ENCODE results near the gene CEND1.
A peak's percentile ranks its signal among the peaks of the same experiment; 100 is the strongest.

CEND1 gene

DNA sequence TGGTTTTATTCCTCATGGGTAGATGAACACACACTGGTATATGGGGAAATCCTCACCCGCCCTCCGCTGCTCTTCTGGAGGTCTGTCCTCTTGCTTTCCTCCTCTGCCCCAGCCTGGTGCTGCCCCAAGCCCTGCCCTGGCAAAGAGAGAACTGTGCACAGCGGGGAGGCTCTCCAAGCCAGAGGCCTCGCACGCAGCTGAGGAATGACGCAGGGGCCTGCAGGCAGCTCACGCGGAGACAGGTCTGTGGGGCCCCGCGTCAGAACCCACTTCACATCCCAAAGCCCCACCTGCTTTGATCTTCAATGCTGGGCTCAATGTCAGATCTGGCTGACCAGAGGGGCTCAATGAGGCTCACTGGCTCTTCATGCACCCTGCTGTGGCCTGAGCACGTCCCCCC lies 22.7 kb downstream of the CEND1 start:
- Histone ChIP-seq H3K4me3 (ENCODE audit: low read depth in 1 of 2, low read length in 1 of 2) (no peak overlapping the region), H3K27ac (no peak overlapping the region), H3K36me3 (peaks cover 55% of the 10 kb centered on the region), H3K9me3 (peaks cover 12% of the 10 kb centered on the region), H3K4me1 (ENCODE audit: control insufficient read depth in 1 of 2, insufficient read depth in 1 of 2, low read depth in 1 of 2, low read length in 1 of 2) (peaks cover 6 to 9% of the 10 kb centered on the region in 2 experiments), H3K27me3 (no peaks in the 10 kb centered on the region)
- TF ChIP-seq, protein P1, sequence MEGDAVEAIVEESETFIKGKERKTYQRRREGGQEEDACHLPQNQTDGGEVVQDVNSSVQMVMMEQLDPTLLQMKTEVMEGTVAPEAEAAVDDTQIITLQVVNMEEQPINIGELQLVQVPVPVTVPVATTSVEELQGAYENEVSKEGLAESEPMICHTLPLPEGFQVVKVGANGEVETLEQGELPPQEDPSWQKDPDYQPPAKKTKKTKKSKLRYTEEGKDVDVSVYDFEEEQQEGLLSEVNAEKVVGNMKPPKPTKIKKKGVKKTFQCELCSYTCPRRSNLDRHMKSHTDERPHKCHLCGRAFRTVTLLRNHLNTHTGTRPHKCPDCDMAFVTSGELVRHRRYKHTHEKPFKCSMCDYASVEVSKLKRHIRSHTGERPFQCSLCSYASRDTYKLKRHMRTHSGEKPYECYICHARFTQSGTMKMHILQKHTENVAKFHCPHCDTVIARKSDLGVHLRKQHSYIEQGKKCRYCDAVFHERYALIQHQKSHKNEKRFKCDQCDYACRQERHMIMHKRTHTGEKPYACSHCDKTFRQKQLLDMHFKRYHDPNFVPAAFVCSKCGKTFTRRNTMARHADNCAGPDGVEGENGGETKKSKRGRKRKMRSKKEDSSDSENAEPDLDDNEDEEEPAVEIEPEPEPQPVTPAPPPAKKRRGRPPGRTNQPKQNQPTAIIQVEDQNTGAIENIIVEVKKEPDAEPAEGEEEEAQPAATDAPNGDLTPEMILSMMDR (IDR thresholded peaks at IDR 0.05), result no peak

DNA sequence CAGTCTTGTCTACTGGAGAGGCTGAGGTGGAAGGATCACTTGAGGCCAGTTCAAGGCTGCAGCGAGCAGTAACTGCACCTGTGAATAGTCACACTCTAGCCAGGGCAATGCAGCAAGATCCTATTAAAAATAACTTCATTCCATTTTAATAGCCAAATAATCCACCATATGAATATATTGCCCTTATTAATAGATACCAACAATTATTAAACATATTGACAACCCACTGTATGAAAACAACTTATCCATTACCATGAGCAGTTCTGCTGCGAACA lies 23.0 kb downstream of the CEND1 start:
- no peaks in the 10 kb centered on the region for H3K27me3 ChIP-seq
- peaks cover 6 to 9% of the 10 kb centered on the region in 2 experiments for H3K4me1 ChIP-seq (ENCODE audit: control insufficient read depth in 1 of 2, insufficient read depth in 1 of 2, low read depth in 1 of 2, low read length in 1 of 2)
- peaks cover 12% of the 10 kb centered on the region for H3K9me3 ChIP-seq
- peaks cover 59% of the 10 kb centered on the region for H3K36me3 ChIP-seq
- TF ChIP-seq, protein P1 (IDR thresholded peaks at IDR 0.05), result no peak
- H3K4me3 ChIP-seq (ENCODE audit: low read depth in 1 of 2, low read length in 1 of 2), result no peak overlapping the region
- peak overlapping the region; percentile 59 for H3K27ac ChIP-seq

DNA sequence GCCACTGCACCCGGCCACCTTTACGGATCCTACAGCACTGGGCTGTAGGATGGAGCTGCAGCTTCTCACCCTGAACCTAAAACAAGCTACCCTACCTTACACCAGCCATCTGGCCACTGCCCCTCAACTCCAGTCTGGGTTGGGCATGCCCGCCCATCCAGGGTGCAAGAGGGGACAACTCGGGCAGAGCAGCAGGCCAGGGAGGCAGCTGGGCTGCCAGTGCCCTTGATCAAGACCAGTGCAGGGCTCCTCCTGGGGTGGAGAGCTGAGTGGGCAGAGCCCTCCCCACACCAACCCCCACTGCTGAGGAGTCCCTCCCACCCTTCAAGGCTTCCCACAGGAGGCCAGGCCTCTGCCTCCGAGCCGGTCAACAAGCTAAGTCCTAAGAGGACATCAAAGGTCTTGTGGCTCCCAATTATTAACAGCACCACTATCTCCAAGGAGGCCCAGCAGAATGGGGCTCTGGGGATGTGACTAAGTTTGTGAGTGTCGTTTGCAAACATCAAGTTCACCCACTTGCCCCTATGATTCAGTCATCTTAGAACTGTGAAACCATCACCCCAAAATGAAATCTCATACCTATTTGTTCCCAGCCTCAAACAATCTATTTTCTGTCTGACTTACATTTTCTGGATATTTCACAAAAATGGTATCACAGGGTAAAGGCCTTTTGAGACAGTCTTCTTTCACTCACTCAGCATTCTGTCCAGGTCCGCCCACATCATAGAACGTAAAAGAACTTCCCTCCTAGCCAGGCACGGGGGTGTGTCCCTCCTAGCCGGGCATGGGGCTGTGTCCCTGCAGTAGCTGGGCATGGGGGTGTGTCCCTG lies 23.6 kb downstream of the CEND1 start:
- H3K4me1 ChIP-seq (ENCODE audit: control insufficient read depth in 1 of 2, insufficient read depth in 1 of 2, low read depth in 1 of 2, low read length in 1 of 2), result peaks cover 6 to 9% of the 10 kb centered on the region in 2 experiments
- TF ChIP-seq, protein P1 (IDR thresholded peaks at IDR 0.05), result no peak
- H3K9me3 ChIP-seq, result peaks cover 12% of the 10 kb centered on the region
- H3K27me3 ChIP-seq, result no peaks in the 10 kb centered on the region
- H3K4me3 ChIP-seq (ENCODE audit: low read depth in 1 of 2, low read length in 1 of 2), result no peak overlapping the region
- peaks cover 62% of the 10 kb centered on the region for H3K36me3 ChIP-seq
- peak overlapping the region; percentile 59 for H3K27ac ChIP-seq

DNA sequence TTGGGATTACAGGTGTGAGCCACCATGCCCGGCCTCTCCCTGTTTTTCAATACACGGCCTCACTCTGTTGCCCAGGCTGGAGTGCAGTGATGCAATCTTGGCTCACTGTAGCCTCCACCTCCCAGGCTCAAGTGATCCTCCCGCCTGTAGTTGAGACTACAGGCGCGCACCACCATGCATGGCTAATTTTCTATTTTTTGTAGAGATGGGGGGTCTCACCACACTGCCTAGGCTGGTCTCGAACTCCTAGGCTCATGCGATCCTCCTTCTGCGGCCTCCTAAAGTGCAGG lies 24.1 kb downstream of the CEND1 start:
- Histone ChIP-seq H3K9me3 (peaks cover 12% of the 10 kb centered on the region), H3K4me1 (ENCODE audit: control insufficient read depth in 1 of 2, insufficient read depth in 1 of 2, low read depth in 1 of 2, low read length in 1 of 2) (peaks cover 6 to 9% of the 10 kb centered on the region in 2 experiments), H3K36me3 (peaks cover 62% of the 10 kb centered on the region), H3K27ac (peak overlapping the region; percentile 59), H3K27me3 (no peaks in the 10 kb centered on the region), H3K4me3 (ENCODE audit: low read depth in 1 of 2, low read length in 1 of 2) (no peak overlapping the region)
- TF ChIP-seq, protein P1 (IDR thresholded peaks at IDR 0.05), result no peak

DNA sequence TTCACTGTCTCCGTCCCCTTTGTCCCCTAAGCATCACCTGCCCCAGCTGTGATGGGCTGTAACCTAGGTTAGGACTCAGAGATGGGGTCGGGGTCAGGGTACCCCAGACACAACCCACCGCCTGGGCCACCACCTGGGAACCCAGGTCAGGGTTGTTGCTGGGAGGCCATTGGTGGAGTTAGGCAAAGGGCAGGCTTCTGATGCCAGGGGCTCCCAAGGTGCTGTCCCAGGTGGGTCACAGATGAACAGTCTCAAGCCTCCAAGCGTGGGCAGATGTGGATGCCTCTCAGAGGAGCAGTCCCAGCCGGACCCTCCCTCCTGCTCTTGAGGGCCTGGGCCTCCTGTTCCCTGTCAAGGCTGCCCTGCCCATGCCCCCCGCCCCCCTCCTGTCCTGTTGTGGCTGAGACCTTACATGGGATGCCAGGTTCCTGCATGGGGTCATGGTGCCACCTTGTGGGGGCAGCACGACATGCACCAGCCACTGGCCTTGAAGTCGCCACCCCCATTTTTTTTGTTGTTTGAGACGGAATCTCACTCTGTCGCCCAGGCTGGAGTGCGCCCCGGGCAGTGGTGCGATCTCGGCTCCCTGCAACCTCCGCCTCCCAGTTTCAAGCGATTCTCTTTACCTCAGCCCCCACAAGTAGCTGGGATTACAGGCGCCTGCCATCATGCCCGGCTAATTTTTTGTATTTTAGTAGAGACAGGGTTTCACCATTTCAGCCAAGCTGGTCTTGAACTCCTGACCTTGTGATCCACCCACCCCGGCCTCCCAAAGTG lies 24.7 kb downstream of the CEND1 start:
- Histone ChIP-seq H3K27ac (peak overlapping the region; percentile 59), H3K9me3 (peaks cover 16% of the 10 kb centered on the region), H3K4me3 (ENCODE audit: low read depth in 1 of 2, low read length in 1 of 2) (no peak overlapping the region), H3K36me3 (peaks cover 66% of the 10 kb centered on the region), H3K27me3 (no peaks in the 10 kb centered on the region), H3K4me1 (ENCODE audit: control insufficient read depth in 1 of 2, insufficient read depth in 1 of 2, low read depth in 1 of 2, low read length in 1 of 2) (peaks cover 6 to 9% of the 10 kb centered on the region in 2 experiments)
- TF ChIP-seq, protein P1 (IDR thresholded peaks at IDR 0.05), result peak; percentile 78

Data from neutrophil (primary cell).